IPS-15b (cell line): ENCODE measurements around the gene IRF8.

Experiments used
- H3K27me3 ChIP-seq: one replicate; pipeline ENCODE4 v1.6.1; 2013; ENCODE audit warnings: low read length; ENCODE audit not compliant: control insufficient read depth, insufficient read depth
- H3K36me3 ChIP-seq: one replicate; pipeline ENCODE4 v1.6.1; 2013; ENCODE audit warnings: low read length; ENCODE audit not compliant: control insufficient read depth, insufficient read depth
- H3K4me1 ChIP-seq: one replicate; pipeline ENCODE4 v1.6.1; 2013; ENCODE audit warnings: mild to moderate bottlenecking, low read length; ENCODE audit not compliant: control insufficient read depth, insufficient read depth
- H3K4me3 ChIP-seq: one replicate; pipeline ENCODE4 v1.5.1; 2013; ENCODE audit warnings: low read depth, low read length
- H3K9ac ChIP-seq: one replicate; pipeline ENCODE4 v1.6.1; 2013; ENCODE audit warnings: low read depth, mild to moderate bottlenecking, low read length
- H3K9me3 ChIP-seq: one replicate; pipeline ENCODE4 v1.6.1; 2013; ENCODE audit warnings: mild to moderate bottlenecking, low read length; ENCODE audit not compliant: control insufficient read depth, insufficient read depth

Gene IRF8

DNA sequence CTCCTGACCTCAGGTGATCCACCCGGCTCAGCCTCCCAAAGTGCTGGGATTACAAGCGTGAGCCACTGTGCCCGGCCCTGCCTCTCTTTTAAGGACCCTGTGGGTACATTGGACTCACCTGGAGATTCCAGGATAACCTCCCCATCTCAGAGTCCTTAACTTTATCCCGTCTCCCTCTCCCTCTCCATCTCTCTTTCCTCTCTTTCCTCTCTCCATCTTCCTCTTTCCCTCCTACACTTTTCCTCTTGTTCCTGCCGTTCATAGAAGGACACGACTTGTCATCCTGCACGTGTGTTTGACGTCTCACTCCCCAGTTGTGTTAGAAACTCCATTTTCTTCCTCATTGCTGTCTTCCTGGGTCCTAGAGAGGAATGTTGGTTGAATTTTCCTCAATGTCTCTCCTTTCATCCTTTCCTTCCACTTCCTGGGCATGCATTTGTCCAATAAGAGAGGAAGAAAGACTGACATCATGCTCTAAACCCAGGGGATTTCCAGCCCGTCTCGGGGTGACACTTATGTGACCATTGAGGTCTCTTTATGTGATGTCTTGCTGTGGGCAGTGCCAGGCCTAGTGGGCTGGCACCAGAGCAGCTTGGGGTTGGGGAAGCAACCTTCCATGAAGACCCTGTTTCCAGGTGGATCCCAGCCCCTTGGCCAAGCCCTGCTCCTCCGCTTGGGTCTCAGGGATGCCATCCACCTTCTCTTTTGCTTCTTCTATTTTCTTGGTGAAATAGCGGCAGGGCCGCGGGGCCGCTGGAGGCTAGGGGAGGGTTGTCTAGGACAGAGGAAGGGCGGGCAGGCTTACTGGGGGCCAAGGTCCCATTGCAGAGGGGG lies 39.8 kb upstream of the IRF8 start:
- Histone ChIP-seq H3K9ac (no peak overlapping the region), H3K4me1 (no peaks in the 10 kb centered on the region), H3K27me3 (no peaks in the 10 kb centered on the region), H3K4me3 (no peak overlapping the region), H3K9me3 (no peaks in the 10 kb centered on the region), H3K36me3 (no peaks in the 10 kb centered on the region)

GRCh38 chr16:85859818-85860125 lies 39.2 kb upstream of the IRF8 start:
- H3K9ac ChIP-seq: no peak overlapping the region
- no peaks in the 10 kb centered on the region for H3K36me3 ChIP-seq
- H3K9me3 ChIP-seq: no peaks in the 10 kb centered on the region
- no peaks in the 10 kb centered on the region for H3K4me1 ChIP-seq
- H3K4me3 ChIP-seq: no peak overlapping the region
- no peaks in the 10 kb centered on the region for H3K27me3 ChIP-seq

DNA sequence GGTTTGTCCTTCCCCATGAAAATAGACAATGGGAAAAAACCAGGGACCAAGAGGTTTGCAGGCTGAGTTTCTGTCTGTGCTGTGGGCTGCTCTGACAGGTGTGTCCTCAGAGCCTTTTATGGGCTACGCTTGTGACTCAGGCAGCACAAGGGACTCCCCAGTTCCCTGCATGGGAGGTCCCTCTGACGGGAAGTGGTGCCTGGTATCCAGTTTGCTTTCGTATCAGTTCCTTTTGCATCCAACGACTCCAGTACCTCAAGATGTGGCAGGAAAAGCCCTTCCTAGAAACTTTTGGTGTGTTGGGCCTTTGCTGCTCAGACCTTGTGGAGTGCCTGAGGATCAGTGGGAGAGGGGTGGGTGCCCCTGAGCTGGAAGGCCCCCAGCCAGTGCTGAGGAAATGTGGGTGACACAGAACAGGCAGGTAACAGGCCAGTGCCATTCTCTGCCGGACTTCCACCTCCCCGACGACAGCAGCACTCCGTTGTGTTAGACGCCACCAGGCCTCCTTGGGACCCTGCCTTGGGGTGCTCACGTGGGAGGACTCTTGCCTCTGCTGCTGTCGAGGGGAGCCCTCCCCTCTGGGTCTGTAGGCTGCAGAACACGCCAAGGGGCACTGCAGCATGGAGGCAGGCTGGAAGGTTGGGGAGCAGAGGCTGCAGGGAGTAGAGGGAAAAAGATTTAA lies 38.4 kb upstream of the IRF8 start:
- Histone ChIP-seq H3K4me3 (no peak overlapping the region), H3K36me3 (no peaks in the 10 kb centered on the region), H3K9me3 (no peaks in the 10 kb centered on the region), H3K27me3 (no peaks in the 10 kb centered on the region), H3K9ac (no peak overlapping the region), H3K4me1 (no peaks in the 10 kb centered on the region)

GRCh38 chr16:85861095-85861825 lies 37.7 kb upstream of the IRF8 start:
- H3K9ac ChIP-seq: no peak overlapping the region
- no peaks in the 10 kb centered on the region for H3K27me3 ChIP-seq
- H3K4me3 ChIP-seq: no peak overlapping the region
- no peaks in the 10 kb centered on the region for H3K4me1 ChIP-seq
- no peaks in the 10 kb centered on the region for H3K36me3 ChIP-seq
- H3K9me3 ChIP-seq: no peaks in the 10 kb centered on the region

DNA sequence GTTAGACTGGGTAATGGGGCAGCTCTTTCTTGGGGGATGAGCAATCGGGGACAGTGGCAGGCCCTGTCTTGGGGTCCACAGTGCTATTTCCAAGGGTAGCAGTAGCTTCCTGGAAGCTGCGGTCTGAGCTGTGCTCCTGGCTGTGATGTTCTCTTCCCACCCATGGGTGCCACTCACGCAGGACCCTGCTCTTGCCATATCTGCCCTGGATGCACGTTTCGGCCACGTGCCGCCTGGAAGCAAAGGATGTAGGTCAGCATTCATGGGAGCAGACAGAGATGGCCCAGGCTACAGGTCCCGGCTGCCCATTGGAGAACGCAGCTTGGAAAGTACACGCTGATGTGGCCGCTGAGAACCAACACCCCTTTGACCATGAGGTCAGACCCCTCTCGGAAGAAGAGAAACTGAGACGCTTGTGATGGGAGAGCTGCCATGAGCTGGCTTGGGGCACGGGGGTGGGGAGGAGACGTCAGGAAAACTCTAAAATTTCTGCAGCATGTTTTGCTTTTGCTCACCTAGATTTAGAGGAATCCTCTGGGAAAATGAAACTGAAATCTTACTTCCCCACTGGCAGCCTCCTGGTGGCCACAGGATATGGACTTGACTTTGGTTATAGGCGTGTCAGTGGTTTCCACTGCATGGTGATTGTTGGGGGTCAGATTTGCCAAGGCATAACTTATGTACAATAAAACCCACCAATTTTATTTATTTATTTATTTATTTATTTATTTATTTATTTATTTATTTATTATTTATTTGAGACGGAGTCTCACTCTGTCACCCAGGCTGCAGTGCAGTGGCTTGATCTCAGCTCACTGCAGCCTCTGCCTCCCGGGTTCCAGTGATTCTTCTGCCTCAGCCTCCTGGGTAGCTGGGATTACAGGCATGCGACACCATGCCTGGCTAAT lies 36.2 kb upstream of the IRF8 start:
- Histone ChIP-seq H3K27me3 (no peaks in the 10 kb centered on the region), H3K4me3 (no peak overlapping the region), H3K9me3 (no peaks in the 10 kb centered on the region), H3K36me3 (no peaks in the 10 kb centered on the region), H3K4me1 (no peaks in the 10 kb centered on the region), H3K9ac (no peak overlapping the region)

GRCh38 chr16:85863384-85863774 lies 35.6 kb upstream of the IRF8 start:
- H3K9me3 ChIP-seq: no peaks in the 10 kb centered on the region
- H3K4me1 ChIP-seq: no peaks in the 10 kb centered on the region
- H3K36me3 ChIP-seq: no peaks in the 10 kb centered on the region
- H3K4me3 ChIP-seq: no peak overlapping the region
- no peaks in the 10 kb centered on the region for H3K27me3 ChIP-seq
- no peak overlapping the region for H3K9ac ChIP-seq

DNA sequence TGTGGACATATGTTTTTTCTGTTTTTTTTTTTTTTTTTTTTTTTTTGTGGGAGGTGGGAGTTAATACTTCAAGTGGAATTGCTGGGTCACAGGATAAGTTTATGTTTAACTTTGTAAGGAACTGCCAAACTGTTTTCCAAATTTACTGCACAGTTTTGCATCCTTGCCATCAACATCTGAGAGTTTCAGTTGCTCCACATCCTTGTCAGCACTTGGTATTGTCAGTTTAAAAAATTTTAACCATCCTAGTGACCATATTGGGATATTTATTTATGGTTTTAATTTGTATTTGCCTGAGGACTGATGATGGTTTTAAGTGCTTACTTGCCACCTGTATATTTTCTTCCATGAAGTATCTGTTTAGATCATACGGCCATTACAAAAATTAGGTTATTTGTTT lies 34.0 kb upstream of the IRF8 start:
- H3K27me3 ChIP-seq: no peaks in the 10 kb centered on the region
- no peaks in the 10 kb centered on the region for H3K4me1 ChIP-seq
- no peak overlapping the region for H3K4me3 ChIP-seq
- no peaks in the 10 kb centered on the region for H3K36me3 ChIP-seq
- no peak overlapping the region for H3K9ac ChIP-seq
- H3K9me3 ChIP-seq: no peaks in the 10 kb centered on the region

DNA sequence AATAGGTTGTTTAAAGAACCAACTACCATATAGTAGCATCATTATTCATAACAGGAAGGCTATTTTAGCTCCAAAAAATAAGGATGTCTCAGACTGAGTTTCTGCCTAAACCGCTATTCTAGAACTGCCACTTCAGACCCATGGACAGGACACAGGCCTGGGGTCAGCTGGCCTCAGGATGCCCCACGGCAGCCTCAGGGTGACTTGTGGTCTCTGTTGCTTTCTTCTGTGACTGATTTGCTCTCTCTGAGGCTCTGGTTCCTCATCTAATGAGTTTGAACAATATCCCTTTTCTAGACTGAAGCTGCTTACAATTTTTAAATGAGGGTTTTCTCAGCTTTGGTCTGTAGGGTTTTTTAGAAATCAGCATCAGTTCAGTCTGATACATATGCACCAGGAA lies 31.8 kb upstream of the IRF8 start:
- Histone ChIP-seq H3K9ac (no peak overlapping the region), H3K36me3 (no peaks in the 10 kb centered on the region), H3K4me1 (no peaks in the 10 kb centered on the region), H3K27me3 (no peaks in the 10 kb centered on the region), H3K9me3 (no peaks in the 10 kb centered on the region), H3K4me3 (no peak overlapping the region)

DNA sequence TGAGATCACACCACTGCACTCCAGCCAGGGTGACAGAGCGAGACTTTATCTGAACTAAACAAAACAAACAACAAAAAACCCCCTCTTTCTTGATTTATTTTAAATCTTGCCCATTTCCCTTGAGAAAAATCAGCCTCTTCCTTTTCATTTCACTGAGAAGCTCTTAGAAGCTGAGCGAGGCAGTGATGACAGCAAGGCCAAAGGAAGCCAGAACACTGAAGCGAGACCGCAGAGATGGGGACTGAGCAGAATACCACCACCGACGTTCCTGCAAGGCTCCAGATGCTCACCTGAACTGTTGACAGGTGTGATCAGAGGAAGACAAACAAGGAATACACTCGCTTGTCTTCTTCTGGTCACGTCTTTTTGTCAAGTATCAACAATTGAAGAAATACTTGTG lies 30.5 kb upstream of the IRF8 start:
- Histone ChIP-seq H3K4me3 (no peak overlapping the region), H3K4me1 (no peaks in the 10 kb centered on the region), H3K9ac (no peak overlapping the region), H3K27me3 (no peaks in the 10 kb centered on the region), H3K9me3 (no peaks in the 10 kb centered on the region), H3K36me3 (no peaks in the 10 kb centered on the region)

GRCh38 chr16:85869206-85869605 lies 29.8 kb upstream of the IRF8 start:
- no peaks in the 10 kb centered on the region for H3K4me1 ChIP-seq
- no peaks in the 10 kb centered on the region for H3K9me3 ChIP-seq
- H3K27me3 ChIP-seq: no peaks in the 10 kb centered on the region
- H3K36me3 ChIP-seq: no peaks in the 10 kb centered on the region
- no peak overlapping the region for H3K9ac ChIP-seq
- H3K4me3 ChIP-seq: no peak overlapping the region

- Histone ChIP-seq H3K4me1 (no peaks in the 10 kb centered on the region), H3K27me3 (no peaks in the 10 kb centered on the region), H3K4me3 (no peak overlapping the region), H3K36me3 (no peaks in the 10 kb centered on the region), H3K9me3 (no peaks in the 10 kb centered on the region), H3K9ac (no peak overlapping the region)
Observed at GRCh38 chr16:85869785-85870558, 29.0 kb upstream of the IRF8 start.
